Measurements from ENCODE around the gene ALKAL2.
"Not testable (repeated sequence)": the region's sequence is repeated elsewhere in the genome, so short reads cannot be mapped to it uniquely, and the experiment has no call there.

Gene ALKAL2

DNA sequence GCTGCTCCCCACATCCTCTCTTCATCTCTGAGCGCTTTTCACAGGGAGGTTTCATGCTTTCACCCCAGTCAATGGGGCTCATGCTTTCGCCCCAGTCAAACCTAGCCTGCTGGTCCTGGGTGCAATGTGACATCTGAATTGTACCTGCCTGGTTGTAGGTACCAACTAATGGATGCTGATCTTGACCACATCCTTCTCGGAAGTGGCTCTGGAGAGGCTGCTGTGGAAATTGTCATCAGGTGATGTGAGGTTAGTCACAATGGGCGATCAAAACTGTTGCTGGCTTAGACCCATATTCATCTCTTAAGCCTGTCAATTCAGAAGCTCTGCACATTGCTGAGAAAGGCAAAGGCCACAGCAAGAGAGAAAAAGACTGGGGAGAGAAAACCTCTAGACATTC is 32.7 kb upstream of the ALKAL2 start:
- no peak overlapping the region for H3K27ac ChIP-seq (ENCODE audit: low read length)
- no peak overlapping the region for H3K9ac ChIP-seq (ENCODE audit: low read length)
- no peak for TF ChIP-seq EZH2phosphoT487 (IDR thresholded peaks at IDR 0.05; ENCODE audit: low read length)

DNA sequence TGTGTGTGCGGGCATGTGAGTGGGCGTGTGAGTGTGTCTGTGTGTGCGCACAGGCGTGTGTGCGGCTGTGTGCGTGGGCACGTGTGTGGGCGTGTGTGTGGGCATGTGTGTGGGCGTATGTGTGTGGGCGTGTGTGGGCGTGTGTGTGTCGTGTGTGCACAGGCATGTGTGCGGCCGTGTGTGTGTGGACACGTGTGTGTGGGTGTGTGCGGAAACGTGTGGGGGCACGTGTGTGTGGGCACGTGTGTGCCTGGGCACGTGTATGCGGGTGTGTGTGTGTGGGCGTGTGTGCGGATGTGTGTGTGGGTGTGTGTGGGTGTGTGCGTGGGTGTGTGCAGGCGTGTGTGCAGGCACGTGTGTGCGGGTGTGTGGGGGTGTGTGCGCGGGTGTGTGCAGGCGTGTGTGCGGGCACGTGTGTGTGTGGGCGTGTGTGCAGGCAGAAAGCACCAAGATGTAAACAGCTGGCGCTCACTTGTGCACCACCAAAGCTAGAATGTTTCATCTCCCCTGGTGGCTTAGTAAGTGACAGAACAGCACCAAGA is 31.2 kb upstream of the ALKAL2 start:
- no peaks in the 10 kb centered on the region for H3F3A ChIP-seq (ENCODE audit: insufficient read depth, low read length)
- H3K79me2 ChIP-seq (ENCODE audit: low read length) = no peaks in the 10 kb centered on the region
- no peak overlapping the region for H2AFZ ChIP-seq (ENCODE audit: low read length)
- TF ChIP-seq EZH2phosphoT487 (IDR thresholded peaks at IDR 0.05; ENCODE audit: low read length) (no peak), CTCF (IDR thresholded peaks at IDR 0.05; ENCODE audit: low read length) (no peak), EZH2 (optimal IDR thresholded peaks at IDR 0.05; ENCODE audit: low read depth, low read length) (no peak)
- H3K27ac ChIP-seq (ENCODE audit: low read length) = no peak overlapping the region
- no peak overlapping the region for H3K9ac ChIP-seq (ENCODE audit: low read length)
- H3K4me1 ChIP-seq (ENCODE audit: low read length) = no peaks in the 10 kb centered on the region
- no peaks in the 10 kb centered on the region for H3K36me3 ChIP-seq (replicated peaks; ENCODE audit: insufficient read depth, low read length)
- H3K4me3 ChIP-seq (ENCODE audit: low read length) = no peak overlapping the region
- no peaks in the 10 kb centered on the region for H3K9me2 ChIP-seq (replicated peaks; ENCODE audit: insufficient read depth, low read length)
- H3K27me3 ChIP-seq (replicated peaks; ENCODE audit: insufficient read depth, low read length) = no peaks in the 10 kb centered on the region
- H3K9me3 ChIP-seq (replicated peaks; ENCODE audit: insufficient read depth, low read length) = no peaks in the 10 kb centered on the region
- DNase-seq = no peak
- H4K20me1 ChIP-seq (ENCODE audit: insufficient read depth, low read length) = no peaks in the 10 kb centered on the region
- no peak overlapping the region for H3K4me2 ChIP-seq (ENCODE audit: low read depth, low read length)

More for the DNA sequence above, 32.7 kb upstream of the ALKAL2 start:
- Histone ChIP-seq H3K36me3 (replicated peaks; ENCODE audit: insufficient read depth, low read length) (no peaks in the 10 kb centered on the region), H3K4me3 (ENCODE audit: low read length) (no peak overlapping the region), H3K27me3 (replicated peaks; ENCODE audit: insufficient read depth, low read length) (no peaks in the 10 kb centered on the region; the same call in 1 of the 2 replicates), H3K4me2 (ENCODE audit: low read depth, low read length) (no peak overlapping the region), H3F3A (ENCODE audit: insufficient read depth, low read length) (no peaks in the 10 kb centered on the region), H2AFZ (ENCODE audit: low read length) (no peak overlapping the region), H3K9me2 (replicated peaks; ENCODE audit: insufficient read depth, low read length) (no peaks in the 10 kb centered on the region), H3K4me1 (ENCODE audit: low read length) (no peaks in the 10 kb centered on the region), H3K79me2 (ENCODE audit: low read length) (no peaks in the 10 kb centered on the region), H4K20me1 (ENCODE audit: insufficient read depth, low read length) (no peaks in the 10 kb centered on the region), H3K9me3 (replicated peaks; ENCODE audit: insufficient read depth, low read length) (no peaks in the 10 kb centered on the region)
- DNase-seq = no peak

- Histone ChIP-seq H2AFZ (ENCODE audit: low read length) (no peak overlapping the region), H3K27ac (ENCODE audit: low read length) (no peak overlapping the region), H4K20me1 (ENCODE audit: insufficient read depth, low read length) (no peaks in the 10 kb centered on the region), H3K79me2 (ENCODE audit: low read length) (no peaks in the 10 kb centered on the region), H3K9me2 (replicated peaks; ENCODE audit: insufficient read depth, low read length) (no peaks in the 10 kb centered on the region), H3F3A (ENCODE audit: insufficient read depth, low read length) (no peaks in the 10 kb centered on the region), H3K36me3 (replicated peaks; ENCODE audit: insufficient read depth, low read length) (no peaks in the 10 kb centered on the region), H3K4me2 (ENCODE audit: low read depth, low read length) (no peak overlapping the region), H3K9me3 (replicated peaks; ENCODE audit: insufficient read depth, low read length) (no peaks in the 10 kb centered on the region), H3K4me1 (ENCODE audit: low read length) (no peaks in the 10 kb centered on the region), H3K9ac (ENCODE audit: low read length) (no peak overlapping the region), H3K4me3 (ENCODE audit: low read length) (no peak overlapping the region), H3K27me3 (replicated peaks; ENCODE audit: insufficient read depth, low read length) (no peaks in the 10 kb centered on the region)
- no peak for TF ChIP-seq CTCF (IDR thresholded peaks at IDR 0.05; ENCODE audit: low read length)
- no peak for TF ChIP-seq EZH2phosphoT487 (IDR thresholded peaks at IDR 0.05; ENCODE audit: low read length)
- TF ChIP-seq EZH2 (optimal IDR thresholded peaks at IDR 0.05; ENCODE audit: low read depth, low read length) = no peak
- no peak for DNase-seq
Observed at GRCh38 chr2:317501-318424, 29.9 kb upstream of the ALKAL2 start.

DNA sequence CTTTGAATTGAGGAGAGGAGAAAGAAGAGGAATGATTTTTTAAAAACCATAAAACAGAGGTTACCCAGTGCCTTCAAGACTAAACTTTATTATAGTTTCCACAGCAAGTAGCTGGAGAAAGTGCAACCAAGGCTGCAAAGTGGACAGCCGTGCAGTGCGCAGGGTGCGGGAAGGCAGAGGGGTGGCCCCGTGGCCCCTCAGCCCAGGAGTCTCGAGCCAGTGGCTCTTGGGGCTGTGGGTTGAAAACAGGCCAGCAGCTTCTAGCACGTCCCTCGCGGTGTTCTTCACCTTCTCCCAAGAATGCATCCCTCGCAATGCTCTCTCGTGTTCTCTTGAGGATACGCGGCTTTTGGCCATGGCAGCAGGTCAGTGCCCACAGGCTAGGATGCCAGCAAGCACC is 28.5 kb upstream of the ALKAL2 start:
- H3K9me2 ChIP-seq (replicated peaks; ENCODE audit: insufficient read depth, low read length) = no peaks in the 10 kb centered on the region
- no peak overlapping the region for H2AFZ ChIP-seq (ENCODE audit: low read length)
- no peaks in the 10 kb centered on the region for H3K4me1 ChIP-seq (ENCODE audit: low read length)
- H3K27me3 ChIP-seq (replicated peaks; ENCODE audit: insufficient read depth, low read length) = no peaks in the 10 kb centered on the region
- no peak overlapping the region for H3K4me2 ChIP-seq (ENCODE audit: low read depth, low read length)
- no peaks in the 10 kb centered on the region for H4K20me1 ChIP-seq (ENCODE audit: insufficient read depth, low read length)
- no peaks in the 10 kb centered on the region for H3K36me3 ChIP-seq (replicated peaks; ENCODE audit: insufficient read depth, low read length)
- H3K79me2 ChIP-seq (ENCODE audit: low read length) = no peaks in the 10 kb centered on the region
- TF ChIP-seq CTCF (IDR thresholded peaks at IDR 0.05; ENCODE audit: low read length) = no peak
- TF ChIP-seq EZH2 (optimal IDR thresholded peaks at IDR 0.05; ENCODE audit: low read depth, low read length) = no peak
- no peak for TF ChIP-seq EZH2phosphoT487 (IDR thresholded peaks at IDR 0.05; ENCODE audit: low read length)
- no peak overlapping the region for H3K9ac ChIP-seq (ENCODE audit: low read length)
- no peak for DNase-seq
- H3K27ac ChIP-seq (ENCODE audit: low read length) = no peak overlapping the region
- no peak overlapping the region for H3K4me3 ChIP-seq (ENCODE audit: low read length)
- no peaks in the 10 kb centered on the region for H3K9me3 ChIP-seq (replicated peaks; ENCODE audit: insufficient read depth, low read length)
- H3F3A ChIP-seq (ENCODE audit: insufficient read depth, low read length) = no peaks in the 10 kb centered on the region

GRCh38 chr2:315925-316324 is 28.0 kb upstream of the ALKAL2 start:
- not testable (repeated sequence) for H3K79me2 ChIP-seq (ENCODE audit: low read length); H2AFZ ChIP-seq (ENCODE audit: low read length); H3K4me2 ChIP-seq (ENCODE audit: low read depth, low read length); H3K36me3 ChIP-seq (replicated peaks; ENCODE audit: insufficient read depth, low read length); H3K4me3 ChIP-seq (ENCODE audit: low read length); H4K20me1 ChIP-seq (ENCODE audit: insufficient read depth, low read length); H3K9ac ChIP-seq (ENCODE audit: low read length); H3K4me1 ChIP-seq (ENCODE audit: low read length); H3K27ac ChIP-seq (ENCODE audit: low read length); H3K27me3 ChIP-seq (replicated peaks; ENCODE audit: insufficient read depth, low read length); H3F3A ChIP-seq (ENCODE audit: insufficient read depth, low read length); H3K9me3 ChIP-seq (replicated peaks; ENCODE audit: insufficient read depth, low read length); H3K9me2 ChIP-seq (replicated peaks; ENCODE audit: insufficient read depth, low read length); DNase-seq
